Measurements from ENCODE around the gene LEPR. TPM values are rescaled to one million over a fixed set of nuclear protein-coding genes. Genes with fewer than 3 reads are reported as not detected.

Gene LEPR
- polyA plus RNA-seq, 1 donor (not counting 4 experiments of a cell fraction or from before 2014, with no cell fraction given): 5.5 TPM

DNA sequence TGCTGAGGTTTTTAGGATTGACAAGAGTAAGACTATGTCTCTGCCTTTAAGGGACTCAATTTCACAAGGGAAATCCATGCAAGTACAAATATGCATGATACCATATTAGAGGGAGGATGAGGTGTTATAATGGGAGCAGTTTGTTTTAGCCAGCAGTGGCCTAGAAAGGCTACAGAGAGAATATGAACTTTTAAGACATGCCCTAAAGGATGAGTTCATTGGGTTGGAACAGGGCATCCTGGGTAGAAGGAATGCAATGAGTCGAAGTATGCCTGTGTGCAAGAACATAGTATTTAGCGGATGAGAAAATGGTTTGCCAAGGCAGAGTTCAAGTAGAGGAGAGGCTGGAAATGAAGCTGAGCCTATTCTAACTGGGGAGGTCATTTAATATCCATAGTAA lies 32.6 kb upstream of the LEPR start:
- dilution Hi-C loops (cut with MboI; ENCODE audit: extremely low pct_ligation_motif_present, low sequenced_read_pairs): no loop called here
- no peak overlapping the region for H2AFZ ChIP-seq (ENCODE audit: control insufficient read depth, low read length)
- H3K4me1 ChIP-seq (ENCODE audit: control insufficient read depth, extremely low read depth, insufficient read depth, low read length): no peaks in the 10 kb centered on the region
- no peaks in the 10 kb centered on the region for H3K79me2 ChIP-seq (ENCODE audit: control insufficient read depth, insufficient read depth, low read length)
- H3K27me3 ChIP-seq (ENCODE audit: control insufficient read depth, extremely low read depth, insufficient read depth, low read length): no peaks in the 10 kb centered on the region
- no peak overlapping the region for H3K4me2 ChIP-seq (ENCODE audit: control insufficient read depth, extremely low read depth, insufficient read depth, low read depth, low read length)
- DNase-seq (ENCODE audit: low read depth, low spot score) (no peak), FAIRE-seq (no peak)
- no peaks in the 10 kb centered on the region for H3K9me1 ChIP-seq (ENCODE audit: control insufficient read depth, extremely low read depth, insufficient read depth, low read length)
- no peaks in the 10 kb centered on the region for H4K20me1 ChIP-seq (ENCODE audit: control insufficient read depth, extremely low read depth, insufficient read depth, low read length)
- no peak overlapping the region for H3K4me3 ChIP-seq (ENCODE audit: control insufficient read depth in 2 of 3, extremely low read depth in 1 of 3, insufficient read depth in 2 of 3, low read depth in 1 of 3, low read length in 3 of 3)
- no peaks in the 10 kb centered on the region for H3K9me3 ChIP-seq (ENCODE audit: control insufficient read depth, low read depth, low read length)
- TF ChIP-seq, protein P1, sequence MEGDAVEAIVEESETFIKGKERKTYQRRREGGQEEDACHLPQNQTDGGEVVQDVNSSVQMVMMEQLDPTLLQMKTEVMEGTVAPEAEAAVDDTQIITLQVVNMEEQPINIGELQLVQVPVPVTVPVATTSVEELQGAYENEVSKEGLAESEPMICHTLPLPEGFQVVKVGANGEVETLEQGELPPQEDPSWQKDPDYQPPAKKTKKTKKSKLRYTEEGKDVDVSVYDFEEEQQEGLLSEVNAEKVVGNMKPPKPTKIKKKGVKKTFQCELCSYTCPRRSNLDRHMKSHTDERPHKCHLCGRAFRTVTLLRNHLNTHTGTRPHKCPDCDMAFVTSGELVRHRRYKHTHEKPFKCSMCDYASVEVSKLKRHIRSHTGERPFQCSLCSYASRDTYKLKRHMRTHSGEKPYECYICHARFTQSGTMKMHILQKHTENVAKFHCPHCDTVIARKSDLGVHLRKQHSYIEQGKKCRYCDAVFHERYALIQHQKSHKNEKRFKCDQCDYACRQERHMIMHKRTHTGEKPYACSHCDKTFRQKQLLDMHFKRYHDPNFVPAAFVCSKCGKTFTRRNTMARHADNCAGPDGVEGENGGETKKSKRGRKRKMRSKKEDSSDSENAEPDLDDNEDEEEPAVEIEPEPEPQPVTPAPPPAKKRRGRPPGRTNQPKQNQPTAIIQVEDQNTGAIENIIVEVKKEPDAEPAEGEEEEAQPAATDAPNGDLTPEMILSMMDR (optimal IDR thresholded peaks at IDR 0.05 in 1 of 3, IDR thresholded peaks at IDR 0.05 in 1 of 3, conservative IDR thresholded peaks at IDR 0.05 in 1 of 3; ENCODE audit: extremely low read depth in 1 of 3, insufficient read depth in 2 of 3, low read length in 3 of 3): no peak
- TF ChIP-seq EZH2 (IDR thresholded peaks at IDR 0.05; ENCODE audit: low read length): no peak
- H3K9ac ChIP-seq (ENCODE audit: control insufficient read depth, extremely low read depth, insufficient read depth, low read length): no peak overlapping the region
- H3K36me3 ChIP-seq (ENCODE audit: control insufficient read depth in 2 of 2, extremely low read depth in 1 of 2, insufficient read depth in 2 of 2, low read length in 2 of 2): peaks cover 0 to 9% of the 10 kb centered on the region in 2 experiments
- no peak overlapping the region for H3K27ac ChIP-seq (ENCODE audit: control insufficient read depth, insufficient read depth, low read length)

DNA sequence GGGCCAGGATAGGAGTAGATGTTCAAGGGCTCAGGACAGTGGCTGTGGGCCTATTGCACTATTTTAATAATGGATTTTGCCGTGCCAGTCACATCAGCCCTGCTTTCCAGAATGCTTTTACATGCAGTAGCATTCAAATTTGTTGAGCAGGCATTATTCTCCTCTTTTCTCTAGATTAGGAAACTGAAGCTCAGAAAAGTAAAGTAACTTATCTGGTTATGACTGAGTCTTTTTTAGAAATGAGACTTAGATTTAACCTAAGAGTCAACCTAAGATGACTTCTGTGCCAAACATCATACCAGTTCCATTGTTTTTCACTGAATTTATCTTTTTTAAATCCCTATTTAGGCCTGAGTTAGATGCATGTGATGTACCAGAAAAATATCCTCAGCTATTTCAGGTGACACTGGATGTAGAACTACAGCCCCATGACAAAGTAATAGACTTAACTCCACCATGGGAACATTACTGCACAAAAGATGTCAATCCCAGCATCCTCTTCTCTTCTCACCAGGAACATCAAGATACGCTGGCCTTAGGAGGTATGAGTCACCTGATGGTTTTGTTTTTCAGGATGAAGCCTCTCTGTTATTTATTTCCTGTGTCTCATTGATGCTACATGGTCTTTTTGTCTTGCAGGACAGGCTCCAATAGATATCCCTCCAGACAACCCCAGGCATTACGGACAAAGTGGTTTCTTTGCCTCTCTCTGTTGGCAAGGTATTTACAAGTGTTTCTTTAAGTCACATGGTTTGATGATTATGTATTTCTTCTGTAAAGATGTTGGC lies 31.4 kb upstream of the LEPR start:
- no peaks in the 10 kb centered on the region for H3K79me2 ChIP-seq (ENCODE audit: control insufficient read depth, insufficient read depth, low read length)
- H3K4me3 ChIP-seq (ENCODE audit: control insufficient read depth in 2 of 3, extremely low read depth in 1 of 3, insufficient read depth in 2 of 3, low read depth in 1 of 3, low read length in 3 of 3): no peak overlapping the region
- H3K9me3 ChIP-seq (ENCODE audit: control insufficient read depth, low read depth, low read length): no peaks in the 10 kb centered on the region
- no peaks in the 10 kb centered on the region for H4K20me1 ChIP-seq (ENCODE audit: control insufficient read depth, extremely low read depth, insufficient read depth, low read length)
- dilution Hi-C loops (cut with MboI; ENCODE audit: extremely low pct_ligation_motif_present, low sequenced_read_pairs): no loop called here
- TF ChIP-seq EZH2 (IDR thresholded peaks at IDR 0.05; ENCODE audit: low read length): no peak
- TF ChIP-seq, protein P1 (optimal IDR thresholded peaks at IDR 0.05 in 1 of 3, IDR thresholded peaks at IDR 0.05 in 1 of 3, conservative IDR thresholded peaks at IDR 0.05 in 1 of 3; ENCODE audit: extremely low read depth in 1 of 3, insufficient read depth in 2 of 3, low read length in 3 of 3): no peak
- FAIRE-seq (peak; percentile 76), DNase-seq (ENCODE audit: low read depth, low spot score) (no peak)
- H3K9ac ChIP-seq (ENCODE audit: control insufficient read depth, extremely low read depth, insufficient read depth, low read length): no peak overlapping the region
- no peak overlapping the region for H2AFZ ChIP-seq (ENCODE audit: control insufficient read depth, low read length)
- no peaks in the 10 kb centered on the region for H3K27me3 ChIP-seq (ENCODE audit: control insufficient read depth, extremely low read depth, insufficient read depth, low read length)
- peaks cover 8% of the 10 kb centered on the region for H3K4me1 ChIP-seq (ENCODE audit: control insufficient read depth, extremely low read depth, insufficient read depth, low read length)
- no peak overlapping the region for H3K27ac ChIP-seq (ENCODE audit: control insufficient read depth, insufficient read depth, low read length)
- H3K9me1 ChIP-seq (ENCODE audit: control insufficient read depth, extremely low read depth, insufficient read depth, low read length): no peaks in the 10 kb centered on the region
- no peak overlapping the region for H3K4me2 ChIP-seq (ENCODE audit: control insufficient read depth, extremely low read depth, insufficient read depth, low read depth, low read length)
- H3K36me3 ChIP-seq (ENCODE audit: control insufficient read depth in 2 of 2, extremely low read depth in 1 of 2, insufficient read depth in 2 of 2, low read length in 2 of 2): peaks cover 0 to 11% of the 10 kb centered on the region in 2 experiments

All from keratinocyte (primary cell).